Stimulated activated CD8-positive, alpha-beta memory T cell treated with anti-CD3 and anti-CD28 coated beads, Interleukin-7, amount 100 ng/mL, for 24 hours (primary cell): ENCODE data around the gene CEP20.
"Not testable (repeated sequence)": the region's sequence is repeated elsewhere in the genome, so short reads cannot be mapped to it uniquely, and the experiment has no call there.

Experiments used
- DNase-seq: peaks from one replicate; pipeline ENCODE4 v3.0.0-alpha.2; 2020; ENCODE audit warnings: low read depth

Gene CEP20

DNA sequence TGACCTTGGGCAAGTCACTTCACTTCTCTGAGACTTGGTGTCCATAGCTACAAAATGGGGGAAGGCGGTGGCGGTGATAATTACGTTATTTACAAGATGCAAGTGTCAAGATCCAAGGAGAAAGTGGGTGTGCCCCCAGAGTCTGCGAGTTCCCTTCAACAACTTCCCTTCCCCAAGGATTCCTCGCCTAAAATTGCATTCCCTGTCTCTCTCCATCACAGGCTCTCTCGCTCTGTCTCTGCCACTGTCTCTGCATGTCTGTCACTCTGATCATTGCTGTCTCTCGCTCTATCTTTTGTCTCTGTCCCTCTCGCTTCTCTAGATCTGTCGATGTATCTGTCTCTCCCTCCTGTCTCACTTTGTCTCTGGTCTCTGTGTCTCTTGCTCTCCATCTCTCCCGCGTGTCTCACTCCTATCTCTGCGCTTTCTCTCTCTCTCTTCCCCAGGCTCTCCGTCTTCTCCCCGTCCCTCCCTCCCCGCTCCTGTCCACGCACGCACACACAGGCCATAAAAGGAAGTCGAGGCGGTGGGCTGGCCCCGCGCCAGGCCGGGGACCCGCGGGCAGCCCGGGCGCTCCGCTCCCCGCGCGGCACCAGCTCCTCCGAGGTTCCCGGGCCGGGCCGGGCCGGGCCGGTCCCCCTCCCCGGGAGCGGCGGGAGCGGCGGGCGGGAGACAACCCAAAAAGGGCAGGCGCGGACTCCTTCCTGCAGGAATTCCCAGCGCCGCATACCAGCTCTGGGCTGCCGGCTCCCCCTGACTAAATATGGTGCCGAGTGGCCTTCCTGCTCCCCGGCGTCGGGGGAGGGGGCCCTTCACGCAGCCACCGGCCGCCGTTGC is 30.5 kb downstream of the CEP20 start:
- no peak for DNase-seq

- DNase-seq: no peak
Measured at GRCh38 chr16:15856901-15857698, 31.3 kb downstream of the CEP20 start, which contains the start of gene MYH11. TSS of gene MYH11 (minus strand) at chr16:15857028. CDS start at chr16:15838252, 18,776 bp downstream.

GRCh38 chr16:15856182-15856581 is 32.2 kb downstream of the CEP20 start:
- DNase-seq: no peak

DNA sequence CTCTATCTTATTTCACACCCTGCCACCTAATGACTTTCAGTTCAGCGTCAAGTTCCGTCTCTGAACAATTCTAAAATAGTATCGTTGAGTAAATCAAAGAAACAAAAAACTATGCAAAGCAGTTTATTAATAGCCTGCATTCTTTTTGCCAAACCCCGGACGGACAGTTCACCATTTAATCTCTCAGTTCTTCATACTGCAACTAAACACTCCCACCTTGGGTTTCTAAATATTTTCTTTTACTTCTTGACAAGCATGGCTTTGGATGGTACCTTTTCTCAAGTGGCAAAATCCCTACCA is 32.7 kb downstream of the CEP20 start:
- DNase-seq: no peak

DNA sequence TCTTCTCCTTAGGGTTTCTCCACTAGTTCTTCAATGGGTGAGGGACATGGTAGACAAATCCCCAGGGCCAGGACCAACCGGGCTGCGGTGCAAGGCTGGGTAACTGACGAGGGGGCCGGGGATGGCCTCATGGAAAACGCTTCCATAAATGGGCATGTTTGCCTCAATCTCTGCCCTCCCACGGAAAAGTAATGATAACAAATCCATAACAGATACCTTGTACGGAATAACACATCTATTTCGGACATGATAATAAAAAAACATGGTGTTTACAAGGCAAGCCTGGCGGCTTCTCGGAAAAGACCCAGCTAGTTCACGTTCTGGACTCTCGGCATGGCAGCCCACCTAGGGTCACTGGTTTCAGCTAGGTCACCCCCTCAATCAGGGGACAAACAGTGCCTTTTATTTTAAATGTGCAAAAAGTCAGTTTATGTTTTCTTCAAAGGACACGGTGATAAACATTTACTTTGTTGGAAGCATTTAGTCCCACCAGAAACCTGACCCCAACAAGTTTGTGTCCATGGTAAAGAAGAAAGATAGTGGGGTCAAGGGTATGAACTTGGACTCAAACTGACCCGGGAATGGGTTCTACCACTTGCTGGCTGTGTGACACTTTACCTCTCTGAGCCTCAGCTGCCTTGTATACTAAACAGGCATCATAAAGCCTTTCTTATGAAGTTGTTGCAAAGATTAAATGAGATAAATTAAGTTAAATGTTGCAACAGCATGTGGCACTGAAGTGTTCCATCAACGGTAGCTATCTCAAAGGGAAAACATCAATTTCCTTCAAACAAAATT is 33.3 kb downstream of the CEP20 start:
- no peak for DNase-seq

DNA sequence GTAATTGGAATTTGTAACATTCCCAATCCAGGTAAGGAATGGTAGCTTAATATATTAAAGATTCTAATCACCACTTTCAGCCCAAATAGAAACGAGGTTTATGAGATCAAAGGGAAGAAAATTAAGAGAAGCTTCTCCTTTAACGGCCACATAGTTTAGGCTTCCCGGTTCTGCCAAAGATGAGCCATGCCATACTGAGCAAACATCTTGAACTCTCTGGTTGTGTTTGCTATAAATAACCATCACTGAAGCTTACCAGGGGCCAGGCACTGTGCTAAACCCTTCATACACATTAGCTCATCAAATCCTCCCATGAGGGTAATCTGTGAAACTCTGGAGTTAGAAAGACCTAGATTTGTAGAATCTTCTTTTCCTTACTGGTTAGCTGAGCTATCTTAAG is 34.3 kb downstream of the CEP20 start:
- no peak for DNase-seq

DNA sequence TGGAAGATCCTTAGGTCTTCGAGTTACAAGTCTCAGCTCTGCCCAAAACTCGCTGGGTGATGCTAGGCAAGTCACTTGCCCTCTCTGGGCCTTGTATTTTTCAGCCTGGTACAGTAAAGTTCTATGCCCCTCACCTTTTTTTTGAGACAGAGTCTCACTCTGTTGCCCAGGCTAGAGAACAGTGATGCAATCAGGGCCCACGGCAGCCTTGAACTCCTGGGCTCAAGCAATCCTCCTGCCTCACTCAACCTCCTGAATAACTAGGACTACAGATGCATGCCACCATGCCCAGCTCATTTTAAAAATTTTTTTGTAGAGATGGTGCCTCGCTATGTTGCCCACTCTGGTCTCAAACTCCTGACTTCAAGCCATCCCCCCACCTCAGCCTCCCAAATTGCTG is 35.4 kb downstream of the CEP20 start:
- no peak for DNase-seq

DNA sequence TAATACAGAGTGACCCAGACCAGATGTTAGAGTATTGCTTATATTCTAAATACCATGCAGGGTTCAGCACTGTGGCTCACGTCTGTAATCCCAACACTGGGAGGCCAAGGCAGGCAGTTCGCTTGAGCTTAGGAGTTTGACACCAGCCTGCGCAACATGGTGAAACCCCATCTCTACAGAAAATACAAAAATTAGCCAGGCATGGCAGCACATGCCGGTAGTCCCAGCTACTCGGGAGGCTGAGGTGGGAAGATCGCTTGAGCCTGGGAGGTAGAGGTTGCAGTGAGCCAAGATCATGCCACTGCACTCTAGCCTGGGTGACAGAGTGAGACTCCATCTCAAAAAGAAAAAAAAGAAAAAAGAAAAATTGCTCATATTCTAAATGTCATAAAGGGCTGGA is 37.8 kb downstream of the CEP20 start:
- not testable (repeated sequence) for DNase-seq

DNA sequence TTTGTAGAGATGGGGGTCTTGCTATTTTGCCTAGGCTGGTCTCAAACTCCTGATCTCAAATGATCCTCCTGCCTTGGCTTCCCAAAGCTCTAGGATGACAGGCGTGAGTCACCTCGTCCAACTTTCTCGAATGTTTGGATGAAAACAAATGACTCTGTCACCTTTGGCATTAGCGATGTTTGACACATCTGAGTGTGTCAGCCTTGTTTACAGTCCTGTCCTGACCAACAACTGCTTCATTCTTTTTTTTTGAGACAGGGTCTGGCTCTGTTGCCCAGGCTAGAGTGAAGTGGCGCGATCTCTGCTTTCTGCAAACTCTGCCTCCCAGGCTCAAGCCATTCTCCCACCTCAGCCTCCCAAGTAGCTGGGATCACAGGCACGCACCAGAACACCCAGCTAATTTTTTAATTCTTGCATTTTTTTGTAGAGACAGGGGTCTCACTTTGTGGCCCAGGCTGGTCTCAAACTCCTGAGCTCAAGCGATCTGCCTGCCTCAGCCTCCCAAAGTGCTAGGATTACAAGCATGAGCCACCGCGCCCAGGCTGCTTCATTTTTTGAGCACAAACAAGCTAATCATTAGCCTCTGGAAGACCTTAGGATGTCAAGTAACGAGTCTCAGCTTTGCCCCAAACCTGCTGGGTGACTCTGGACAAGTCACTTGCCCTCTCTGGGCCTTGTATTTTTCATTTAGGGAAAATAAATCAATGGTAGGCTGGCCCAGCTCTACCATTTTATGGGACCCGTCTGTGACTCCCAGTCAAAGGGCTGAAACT is 39.0 kb downstream of the CEP20 start:
- DNase-seq: no peak

DNA sequence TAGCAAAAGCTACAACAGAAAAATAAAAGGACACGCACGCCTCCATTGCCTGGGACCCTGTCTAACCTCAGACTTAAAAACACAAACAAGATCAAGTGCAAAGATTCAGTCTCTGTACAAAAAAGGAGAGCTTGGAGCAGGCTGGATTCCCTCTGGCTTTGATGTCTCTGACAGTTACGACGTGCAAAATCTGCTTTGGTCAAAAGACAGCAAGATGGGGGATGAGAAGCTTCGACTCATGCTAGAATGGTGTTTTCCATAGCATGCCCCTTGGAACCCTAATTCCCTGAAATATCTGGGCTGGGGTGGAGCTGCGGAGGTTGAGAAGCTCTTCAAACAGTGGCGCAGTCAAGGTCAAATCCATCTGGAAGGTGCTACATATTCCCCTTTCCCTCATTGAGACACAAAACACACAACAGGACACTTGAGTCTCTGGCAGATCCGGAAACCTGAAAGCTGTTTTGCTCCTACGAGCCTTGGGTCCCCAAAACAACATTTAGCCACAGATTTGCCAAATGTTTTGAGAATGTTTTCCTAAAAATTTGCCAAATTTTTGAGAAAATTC is 40.7 kb downstream of the CEP20 start:
- no peak for DNase-seq

GRCh38 chr16:15846510-15846909 is 41.9 kb downstream of the CEP20 start:
- no peak for DNase-seq

DNA sequence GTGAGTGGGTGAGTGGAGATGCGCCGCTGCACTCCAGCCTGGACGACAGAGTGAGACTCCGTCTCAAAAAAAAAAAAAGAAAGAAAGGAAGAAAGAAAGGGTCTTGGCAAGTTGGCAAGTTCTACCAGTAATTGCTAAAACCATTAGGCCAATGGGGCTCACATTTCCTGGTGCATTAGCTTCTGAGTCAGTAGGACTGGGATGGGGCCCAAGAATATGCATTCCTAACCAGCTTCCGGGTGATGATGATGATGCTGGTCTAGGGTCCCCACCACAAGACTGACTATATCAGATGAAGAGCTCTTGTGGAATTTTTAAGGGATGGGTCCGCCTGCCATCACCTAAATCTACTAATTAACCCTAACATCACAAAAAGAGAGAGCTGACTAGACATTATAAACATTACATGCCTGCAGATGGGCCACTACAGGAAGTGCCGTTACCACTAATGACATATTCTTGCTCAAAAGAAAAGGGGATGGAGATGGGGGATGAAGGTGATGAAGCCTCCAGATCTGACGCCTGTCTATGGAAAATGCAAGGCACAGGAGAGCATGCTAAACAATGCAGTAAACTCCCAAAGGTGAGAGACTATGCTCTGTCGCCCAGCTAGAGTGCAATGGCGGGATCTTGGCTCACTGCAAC is 44.6 kb downstream of the CEP20 start:
- DNase-seq: no peak

GRCh38 chr16:15839204-15839603 is 49.2 kb downstream of the CEP20 start:
- not testable (repeated sequence) for DNase-seq

- DNase-seq: no peak
Measured at GRCh38 chr16:15837761-15838160, 50.6 kb downstream of the CEP20 start.

DNA sequence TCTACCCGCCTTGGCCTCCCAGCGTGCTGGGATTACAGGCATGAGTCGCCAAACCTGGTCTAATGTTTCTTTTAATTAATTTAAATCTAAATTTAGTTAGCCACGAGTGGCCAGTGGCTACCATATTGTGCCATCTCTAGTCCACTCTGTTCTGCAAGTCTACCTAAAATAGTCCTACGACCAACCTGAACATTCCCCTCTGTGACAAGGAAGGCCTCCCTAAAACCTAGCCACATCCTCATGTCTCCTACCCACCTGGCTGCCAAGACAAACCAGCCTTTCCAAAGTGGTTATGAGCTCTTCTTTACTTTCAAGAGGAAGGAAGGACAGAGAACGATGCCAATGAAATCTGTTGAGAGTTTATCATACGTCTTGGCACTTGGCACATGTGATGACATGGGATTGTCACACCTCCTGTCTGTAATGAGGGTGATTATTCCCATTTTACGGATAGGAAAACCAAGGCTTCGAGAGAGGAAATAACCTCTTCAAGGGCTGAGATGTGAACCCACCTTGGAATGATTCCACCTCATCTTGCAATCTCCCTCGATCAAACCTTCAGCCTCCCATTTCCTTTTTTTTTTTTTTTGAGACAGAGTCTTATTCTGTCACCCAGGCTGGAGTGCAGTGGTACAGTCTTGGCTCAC is 51.3 kb downstream of the CEP20 start:
- DNase-seq: no peak

DNA sequence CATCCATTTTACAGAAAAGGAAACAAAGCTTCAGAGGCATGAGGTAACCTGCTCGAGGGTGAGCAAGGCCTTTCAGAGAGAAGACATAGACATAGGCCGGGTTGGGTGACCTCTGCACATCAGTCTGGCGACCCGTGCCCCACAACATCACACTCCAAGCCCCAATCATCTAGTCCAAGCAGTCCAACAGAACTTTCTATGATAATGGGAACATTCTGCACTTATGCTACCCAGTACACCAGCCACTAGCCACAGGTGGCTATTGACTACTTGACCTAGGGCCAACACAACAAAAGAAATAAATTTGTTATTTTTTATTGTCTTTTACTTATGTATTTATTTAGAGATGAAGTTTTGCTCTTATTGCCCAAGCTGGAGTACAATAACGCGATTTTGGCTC is 52.3 kb downstream of the CEP20 start:
- DNase-seq: no peak

DNA sequence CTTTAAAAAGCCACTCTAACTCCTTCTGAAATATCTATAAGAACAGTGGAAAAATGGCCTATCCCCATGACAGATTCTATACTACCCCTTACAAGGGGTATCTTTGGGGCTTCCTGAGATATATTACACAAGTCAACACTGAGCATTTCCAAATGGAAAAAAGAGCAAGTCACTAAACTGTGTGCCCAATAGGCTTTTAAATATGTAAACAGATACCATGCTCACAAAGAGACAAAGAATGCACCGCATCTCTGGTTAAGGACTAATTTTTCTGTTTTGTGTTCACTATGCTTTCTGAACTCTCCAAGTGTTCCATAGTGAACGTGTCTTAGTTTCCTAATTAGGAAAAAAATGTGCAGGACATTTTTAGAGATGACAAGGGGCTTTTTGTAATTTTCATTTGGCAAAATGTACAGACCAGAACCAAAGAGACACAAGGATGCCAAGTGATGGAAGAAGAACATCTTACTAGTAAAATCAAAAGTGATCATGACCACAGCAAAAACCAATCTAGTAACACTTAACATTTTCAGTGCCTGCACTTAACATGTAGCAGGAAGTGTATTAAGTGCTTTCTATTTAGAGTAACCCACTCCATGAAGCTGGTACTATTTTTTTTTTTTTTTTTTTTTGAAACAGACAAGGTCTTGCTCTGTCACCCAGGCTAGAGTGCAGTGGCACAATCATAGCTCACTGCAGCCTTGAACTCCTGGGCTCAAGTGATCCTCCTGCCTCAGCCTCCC is 53.1 kb downstream of the CEP20 start:
- DNase-seq: no peak

DNA sequence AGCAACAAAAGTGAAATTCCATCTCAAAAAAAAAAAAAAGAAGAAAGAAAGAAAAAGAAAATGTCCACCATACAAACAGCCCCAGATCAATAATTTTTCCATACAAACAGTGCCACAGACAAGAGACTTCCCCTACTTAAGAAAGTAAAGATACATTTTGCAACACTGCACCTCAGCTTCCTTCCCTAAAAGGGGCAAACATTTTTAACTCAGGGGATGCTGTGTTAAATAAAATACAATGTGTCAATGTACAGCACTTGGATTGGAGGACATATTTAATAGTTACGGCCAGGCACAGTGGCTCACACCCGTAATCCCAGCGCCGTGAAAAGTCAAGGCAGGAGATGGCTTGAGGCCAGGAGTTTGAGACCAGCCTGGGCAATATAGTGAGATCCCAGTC is 53.9 kb downstream of the CEP20 start:
- no peak for DNase-seq

GRCh38 chr16:15833541-15833940 is 54.9 kb downstream of the CEP20 start:
- DNase-seq: no peak

DNA sequence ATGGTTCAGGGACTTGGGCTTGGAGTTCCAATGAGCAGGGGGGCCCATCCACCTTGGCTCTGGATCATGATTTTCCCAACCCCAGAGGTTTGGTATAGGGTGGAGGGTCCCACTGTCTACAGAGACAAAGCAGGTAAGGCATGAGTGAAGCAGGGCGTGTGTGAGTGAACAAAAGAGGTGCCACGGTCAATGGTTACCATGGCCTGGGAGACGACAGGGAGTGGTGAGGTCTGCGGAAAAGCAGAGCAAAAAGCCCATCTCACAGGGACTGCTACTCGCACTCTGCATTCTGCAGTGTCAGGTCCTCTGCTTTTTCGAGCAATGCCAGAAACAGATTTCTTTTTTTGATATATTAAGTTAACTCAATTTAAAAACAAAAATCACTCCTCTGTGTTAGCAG is 56.2 kb downstream of the CEP20 start:
- DNase-seq: no peak
